ENCODE results near the gene AGBL1. TPM values are rescaled to one million over a fixed set of nuclear protein-coding genes. Genes with fewer than 3 reads are reported as not detected.
"Not testable (repeated sequence)": the region's sequence is repeated elsewhere in the genome, so short reads cannot be mapped to it uniquely, and the experiment has no call there.

Gene AGBL1
- total and polyA plus RNA-seq, 2 experiments from 2014 or later, result 0.06 to 0.11 TPM

GRCh38 chr15:86526938-86527690 lies 447.4 kb downstream of the AGBL1 start:
- Histone ChIP-seq H3K4me1 (ENCODE audit: low read depth) (no peaks in the 10 kb centered on the region), H3K27me3 (no peaks in the 10 kb centered on the region), H3K4me3 (no peak overlapping the region), H3K36me3 (no peaks in the 10 kb centered on the region), H3K9me3 (ENCODE audit: low read depth) (no peaks in the 10 kb centered on the region), H3K27ac (no peak overlapping the region)
- TF ChIP-seq, protein P1, sequence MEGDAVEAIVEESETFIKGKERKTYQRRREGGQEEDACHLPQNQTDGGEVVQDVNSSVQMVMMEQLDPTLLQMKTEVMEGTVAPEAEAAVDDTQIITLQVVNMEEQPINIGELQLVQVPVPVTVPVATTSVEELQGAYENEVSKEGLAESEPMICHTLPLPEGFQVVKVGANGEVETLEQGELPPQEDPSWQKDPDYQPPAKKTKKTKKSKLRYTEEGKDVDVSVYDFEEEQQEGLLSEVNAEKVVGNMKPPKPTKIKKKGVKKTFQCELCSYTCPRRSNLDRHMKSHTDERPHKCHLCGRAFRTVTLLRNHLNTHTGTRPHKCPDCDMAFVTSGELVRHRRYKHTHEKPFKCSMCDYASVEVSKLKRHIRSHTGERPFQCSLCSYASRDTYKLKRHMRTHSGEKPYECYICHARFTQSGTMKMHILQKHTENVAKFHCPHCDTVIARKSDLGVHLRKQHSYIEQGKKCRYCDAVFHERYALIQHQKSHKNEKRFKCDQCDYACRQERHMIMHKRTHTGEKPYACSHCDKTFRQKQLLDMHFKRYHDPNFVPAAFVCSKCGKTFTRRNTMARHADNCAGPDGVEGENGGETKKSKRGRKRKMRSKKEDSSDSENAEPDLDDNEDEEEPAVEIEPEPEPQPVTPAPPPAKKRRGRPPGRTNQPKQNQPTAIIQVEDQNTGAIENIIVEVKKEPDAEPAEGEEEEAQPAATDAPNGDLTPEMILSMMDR (IDR thresholded peaks at IDR 0.05; ENCODE audit: low read depth, low read length), result no peak
- no peak for DNase-seq (ENCODE audit: low read depth in 1 of 2, low spot score in 1 of 2)

- H3K4me1 ChIP-seq (ENCODE audit: low read depth); H3K4me3 ChIP-seq; DNase-seq (ENCODE audit: low read depth in 1 of 2, low spot score in 1 of 2); H3K27me3 ChIP-seq; H3K27ac ChIP-seq; H3K36me3 ChIP-seq; H3K9me3 ChIP-seq (ENCODE audit: low read depth): not testable (repeated sequence)
Observed at GRCh38 chr15:86528094-86528493, 448.4 kb downstream of the AGBL1 start.

DNA sequence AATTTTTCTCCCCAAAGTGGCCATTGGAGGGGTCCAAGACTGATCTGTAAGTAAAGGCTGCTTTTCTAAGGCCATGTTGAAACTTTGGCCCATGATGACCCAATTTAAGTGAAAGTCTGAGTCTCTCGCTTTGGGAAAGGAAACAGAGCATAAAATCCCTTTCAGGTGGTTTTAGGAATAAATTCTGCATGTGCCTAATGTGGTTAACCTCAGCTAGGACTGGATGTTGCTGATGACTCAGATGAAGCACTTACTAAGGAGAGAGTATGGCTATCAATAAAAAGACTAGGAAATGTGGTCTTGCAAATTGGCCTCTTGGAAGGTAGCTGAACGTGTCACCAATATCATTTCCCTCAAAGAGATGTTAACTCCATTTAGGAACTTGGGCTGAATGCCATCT lies 458.5 kb downstream of the AGBL1 start:
- H3K4me1 ChIP-seq (ENCODE audit: low read depth), result no peaks in the 10 kb centered on the region
- DNase-seq (ENCODE audit: low read depth in 1 of 2, low spot score in 1 of 2), result no peak
- H3K36me3 ChIP-seq, result no peaks in the 10 kb centered on the region
- no peaks in the 10 kb centered on the region for H3K9me3 ChIP-seq (ENCODE audit: low read depth)
- H3K4me3 ChIP-seq, result no peak overlapping the region
- H3K27ac ChIP-seq, result no peak overlapping the region
- TF ChIP-seq, protein P1 (IDR thresholded peaks at IDR 0.05; ENCODE audit: low read depth, low read length), result no peak
- no peaks in the 10 kb centered on the region for H3K27me3 ChIP-seq

DNA sequence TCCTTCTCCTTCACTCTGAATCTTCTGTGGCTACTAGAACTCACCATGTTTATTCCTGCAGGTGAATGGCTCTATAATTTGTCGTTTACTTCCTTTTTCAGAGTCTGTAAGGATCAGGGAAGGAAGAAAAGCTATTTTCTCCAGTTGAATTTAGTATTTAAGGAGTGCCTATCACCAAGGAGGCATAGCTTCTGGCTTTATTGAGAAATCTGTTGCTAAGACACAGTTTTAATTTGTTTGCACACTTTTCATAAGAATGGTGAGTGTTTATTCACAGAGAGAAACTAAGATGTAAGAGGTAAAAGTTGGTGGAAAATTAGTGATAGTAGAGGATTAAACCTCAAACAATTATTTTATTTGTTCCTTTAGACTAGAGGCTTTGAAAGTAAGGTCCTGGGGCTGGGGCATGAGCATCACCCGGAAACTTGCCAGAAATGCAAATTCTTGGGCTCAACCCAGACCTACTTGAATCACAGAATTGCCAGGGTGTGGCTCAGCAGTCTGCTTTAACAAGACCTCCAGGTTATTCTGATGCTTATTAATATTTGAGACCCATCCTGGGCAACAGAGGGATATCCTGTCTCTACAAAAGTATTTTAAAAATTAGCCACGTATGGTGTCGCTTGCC lies 461.3 kb downstream of the AGBL1 start:
- DNase-seq (ENCODE audit: low read depth in 1 of 2, low spot score in 1 of 2), result no peak
- Histone ChIP-seq H3K27ac (no peak overlapping the region), H3K27me3 (no peaks in the 10 kb centered on the region), H3K4me1 (ENCODE audit: low read depth) (no peaks in the 10 kb centered on the region), H3K9me3 (ENCODE audit: low read depth) (no peaks in the 10 kb centered on the region), H3K4me3 (no peak overlapping the region), H3K36me3 (no peaks in the 10 kb centered on the region)
- TF ChIP-seq, protein P1 (IDR thresholded peaks at IDR 0.05; ENCODE audit: low read depth, low read length), result no peak

DNA sequence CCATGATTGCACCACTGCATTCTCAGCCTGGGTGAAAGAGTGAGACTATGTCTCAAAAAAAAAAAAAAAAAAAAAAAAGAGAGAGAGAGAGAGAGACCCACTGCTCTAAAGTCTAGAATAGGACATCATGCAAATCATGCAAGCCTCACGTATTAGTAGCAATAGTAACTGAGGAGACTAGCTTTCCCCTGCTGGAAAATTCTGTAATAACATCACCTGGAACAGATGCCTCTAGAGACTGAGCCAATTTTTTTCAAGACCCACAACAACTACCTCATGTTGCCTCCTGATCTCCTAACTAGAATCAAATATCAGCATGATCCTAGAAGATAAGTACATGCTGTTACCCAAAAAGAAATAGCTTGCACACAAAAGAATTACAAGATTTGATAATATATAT lies 461.9 kb downstream of the AGBL1 start:
- H3K4me3 ChIP-seq, result no peak overlapping the region
- H3K36me3 ChIP-seq, result no peaks in the 10 kb centered on the region
- no peaks in the 10 kb centered on the region for H3K4me1 ChIP-seq (ENCODE audit: low read depth)
- H3K27me3 ChIP-seq, result no peaks in the 10 kb centered on the region
- DNase-seq (ENCODE audit: low read depth in 1 of 2, low spot score in 1 of 2), result no peak
- H3K27ac ChIP-seq, result no peak overlapping the region
- H3K9me3 ChIP-seq (ENCODE audit: low read depth), result no peaks in the 10 kb centered on the region
- TF ChIP-seq, protein P1 (IDR thresholded peaks at IDR 0.05; ENCODE audit: low read depth, low read length), result no peak

DNA sequence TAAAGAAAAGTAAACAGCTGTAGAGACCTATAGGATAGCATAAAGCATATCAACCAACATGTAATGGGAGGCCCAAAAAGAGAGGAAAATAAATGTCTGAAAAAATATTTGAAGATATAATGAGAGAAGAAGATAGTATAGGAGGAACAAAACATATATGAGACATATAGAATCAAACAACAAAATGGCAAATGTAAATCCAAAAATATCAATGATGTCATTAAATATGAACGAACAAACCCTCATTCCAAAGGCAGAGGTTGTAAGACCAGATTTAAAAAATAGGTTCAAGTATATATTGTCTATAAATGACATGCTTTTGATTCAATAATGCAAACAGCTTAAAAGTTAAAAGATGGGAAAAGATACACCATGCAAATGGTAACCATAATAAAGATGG lies 470.4 kb downstream of the AGBL1 start:
- no peak for DNase-seq (ENCODE audit: low read depth in 1 of 2, low spot score in 1 of 2)
- no peaks in the 10 kb centered on the region for H3K9me3 ChIP-seq (ENCODE audit: low read depth)
- H3K36me3 ChIP-seq, result no peaks in the 10 kb centered on the region
- no peaks in the 10 kb centered on the region for H3K27me3 ChIP-seq
- H3K27ac ChIP-seq, result no peak overlapping the region
- TF ChIP-seq, protein P1 (IDR thresholded peaks at IDR 0.05; ENCODE audit: low read depth, low read length), result no peak
- peaks cover 4% of the 10 kb centered on the region for H3K4me1 ChIP-seq (ENCODE audit: low read depth)
- no peak overlapping the region for H3K4me3 ChIP-seq

Measured in cardiac muscle cell (in vitro differentiated cells and primary cell).